A673 (cell line): ENCODE data around the gene HSF2BP. TPM values are rescaled to one million over a fixed set of nuclear protein-coding genes. Genes with fewer than 3 reads are reported as not detected.

Experiments
- BruUV-seq: library from RNA; stranded (reverse); fragments of 400-500 nt; replicated peaks from 2 replicates; lab custom pipeline; 2021; lab: Mats Ljungman, UMichigan
- CTCF ChIA-PET: fragments of 300-600 bp; sonication (Branson Sonifier 250); formaldehyde crosslinking; loops from one replicate; lab custom pipeline; 2022; ENCODE audit warnings: antibody characterized with exemption; lab: Charles Lee
- POLR2A ChIA-PET: fragments of 300-600 bp; sonication (Branson Sonifier 250); formaldehyde crosslinking; loops from one replicate; lab custom pipeline; 2022; ENCODE audit warnings: antibody characterized with exemption; ENCODE audit not compliant: low non-redundant PET; lab: Charles Lee
- DNase-seq: peaks from one replicate; pipeline ENCODE4 v3.0.0-alpha.2; 2015; ENCODE audit warnings: low spot score
- H3K27ac ChIP-seq: fragments of 200-600 bp; sonication (generic); 2 replicates; pipeline ENCODE4 v1.5.1; 2016; ENCODE audit warnings: mixed run types, low read depth, mild to moderate bottlenecking, mixed read lengths, antibody characterized with exemption, low read length; ENCODE audit not compliant: poor library complexity, severe bottlenecking
- H3K27me3 ChIP-seq: fragments of 200-600 bp; sonication (generic); replicated peaks from 2 replicates; pipeline ENCODE4 v1.6.1; 2017; ENCODE audit warnings: mixed run types, low read depth, mild to moderate bottlenecking, mixed read lengths, antibody characterized with exemption, low read length; ENCODE audit not compliant: insufficient read depth, poor library complexity
- H3K36me3 ChIP-seq: fragments of 200-600 bp; sonication (generic); 2 replicates; pipeline ENCODE4 v1.6.1; 2016; ENCODE audit warnings: mixed run types, mild to moderate bottlenecking, mixed read lengths, antibody characterized with exemption, low read length; ENCODE audit not compliant: insufficient read depth, poor library complexity, severe bottlenecking
- H3K4me1 ChIP-seq: fragments of 200-600 bp; sonication (generic); 2 replicates; pipeline ENCODE4 v1.6.1; 2017; ENCODE audit warnings: mixed run types, mild to moderate bottlenecking, mixed read lengths, antibody characterized with exemption, low read length; ENCODE audit not compliant: insufficient read depth, poor library complexity, severe bottlenecking
- H3K4me3 ChIP-seq: fragments of 200-600 bp; sonication (generic); 2 replicates; pipeline ENCODE4 v1.5.1; 2016; ENCODE audit warnings: low read depth, mixed run types, mild to moderate bottlenecking, mixed read lengths, low read length; ENCODE audit not compliant: poor library complexity, severe bottlenecking
- H3K9me3 ChIP-seq: fragments of 200-600 bp; sonication (generic); 2 replicates; pipeline ENCODE4 v1.6.1; 2016; ENCODE audit warnings: mixed run types, low read depth, mild to moderate bottlenecking, mixed read lengths, antibody characterized with exemption, low read length; ENCODE audit not compliant: poor library complexity, severe bottlenecking
- EZH2 ChIP-seq: fragments of 200-600 bp; sonication (generic); IDR thresholded peaks from 2 replicates; pipeline ENCODE4 v1.6.1; 2017; ENCODE audit warnings: borderline replicate concordance, low read depth, mild to moderate bottlenecking, mixed read lengths, antibody characterized with exemption, low read length; ENCODE audit not compliant: poor library complexity, severe bottlenecking
- intact Hi-C: fragments of 100-400 bp; cut with micrococcal nuclease; formaldehyde crosslinking; loops from one replicate; pipeline ENCODE4 v1.10.0; 2022; ENCODE audit not compliant: unreplicated experiment
- total RNA-seq: library from RNA; stranded (reverse); gene quantifications from 2 replicates; pipeline ENCODE4 v1.2.3, GENCODE V29; 2021
- TF ChIP-seq, protein P1 (sequence below): fragments of 300-800, 200-600 bp; sonication (generic); conservative IDR thresholded peaks from 2 replicates; pipeline ENCODE4 v1.5.1; 2017; ENCODE audit warnings: low read depth, mild to moderate bottlenecking, antibody characterized with exemption, low read length, moderate library complexity, mixed read lengths

Gene HSF2BP
- total RNA-seq, 1 experiment from 2014 or later: 2.4 TPM

DNA sequence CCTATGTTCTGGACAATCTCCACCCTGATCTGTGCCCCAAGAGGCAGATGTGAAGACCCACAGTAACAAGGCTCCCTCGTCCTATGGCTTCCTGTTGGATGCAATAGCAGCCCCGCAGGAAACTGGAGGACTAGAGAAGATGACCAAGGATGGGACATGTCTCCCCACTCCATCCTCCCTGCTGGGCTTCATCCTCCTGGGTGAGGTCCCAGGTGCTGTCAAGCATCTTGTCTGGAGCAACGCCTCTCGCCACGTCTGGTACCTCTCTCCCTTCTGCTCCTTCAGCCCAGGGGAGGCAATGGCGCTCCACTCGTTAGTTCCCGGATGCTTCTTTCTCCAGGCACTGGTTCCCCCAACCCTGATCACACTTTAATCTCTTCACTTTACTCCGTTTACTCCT, 11.1 kb downstream of the HSF2BP start:
- intact Hi-C loops: loop anchor here (10.0 kb wide), 2 partner anchors 333 to 1053 kb away; no protein-coding TSS in a partner anchor
- Histone ChIP-seq H3K4me3 (no peak overlapping the region), H3K9me3 (no peaks in the 10 kb centered on the region), H3K27ac (no peak overlapping the region), H3K4me1 (peaks cover 15% of the 10 kb centered on the region), H3K27me3 (no peaks in the 10 kb centered on the region), H3K36me3 (no peaks in the 10 kb centered on the region)
- BruUV-seq: no TSS peak
- CTCF ChIA-PET: no interaction called here
- POLR2A ChIA-PET: no interaction called here
- no peak for DNase-seq
- TF ChIP-seq, protein P1, sequence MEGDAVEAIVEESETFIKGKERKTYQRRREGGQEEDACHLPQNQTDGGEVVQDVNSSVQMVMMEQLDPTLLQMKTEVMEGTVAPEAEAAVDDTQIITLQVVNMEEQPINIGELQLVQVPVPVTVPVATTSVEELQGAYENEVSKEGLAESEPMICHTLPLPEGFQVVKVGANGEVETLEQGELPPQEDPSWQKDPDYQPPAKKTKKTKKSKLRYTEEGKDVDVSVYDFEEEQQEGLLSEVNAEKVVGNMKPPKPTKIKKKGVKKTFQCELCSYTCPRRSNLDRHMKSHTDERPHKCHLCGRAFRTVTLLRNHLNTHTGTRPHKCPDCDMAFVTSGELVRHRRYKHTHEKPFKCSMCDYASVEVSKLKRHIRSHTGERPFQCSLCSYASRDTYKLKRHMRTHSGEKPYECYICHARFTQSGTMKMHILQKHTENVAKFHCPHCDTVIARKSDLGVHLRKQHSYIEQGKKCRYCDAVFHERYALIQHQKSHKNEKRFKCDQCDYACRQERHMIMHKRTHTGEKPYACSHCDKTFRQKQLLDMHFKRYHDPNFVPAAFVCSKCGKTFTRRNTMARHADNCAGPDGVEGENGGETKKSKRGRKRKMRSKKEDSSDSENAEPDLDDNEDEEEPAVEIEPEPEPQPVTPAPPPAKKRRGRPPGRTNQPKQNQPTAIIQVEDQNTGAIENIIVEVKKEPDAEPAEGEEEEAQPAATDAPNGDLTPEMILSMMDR: no peak
- TF ChIP-seq EZH2: no peak

DNA sequence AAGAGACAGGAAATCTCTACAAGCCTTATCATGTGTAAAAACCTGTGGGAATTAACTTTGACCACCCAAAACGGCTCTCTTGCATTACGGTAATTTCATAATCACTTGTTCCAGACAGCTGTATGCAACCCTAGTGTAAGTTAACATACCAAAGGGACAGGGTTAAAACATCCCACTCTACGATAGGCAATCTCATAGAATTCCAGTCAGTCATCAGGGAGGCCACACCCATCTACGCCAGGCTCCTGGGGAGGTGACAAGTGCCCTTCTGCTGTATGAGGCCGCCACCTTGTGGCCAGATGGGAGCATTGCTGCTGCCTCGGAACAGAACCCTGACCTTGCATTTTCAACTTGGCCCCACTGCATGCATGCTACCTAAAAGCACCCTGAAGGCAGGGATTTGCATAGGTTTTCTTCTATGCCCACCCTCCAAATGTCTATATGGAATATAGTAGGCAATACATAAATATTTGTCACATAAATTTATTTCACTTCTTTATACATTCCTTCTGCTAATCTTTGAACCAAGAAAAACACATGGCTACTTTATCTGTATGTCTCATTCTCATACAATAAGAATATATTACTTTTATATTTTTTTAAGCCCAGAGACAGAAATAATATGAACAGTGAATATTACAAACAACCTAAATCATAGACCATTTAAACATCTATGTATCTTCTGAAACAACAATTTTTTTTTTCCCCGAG, 12.6 kb downstream of the HSF2BP start:
- no peak for TF ChIP-seq EZH2
- TF ChIP-seq, protein P1: peak; percentile 99
- intact Hi-C loops: loop anchor here (2.0 to 10.0 kb wide), 3 partner anchors 332 to 1052 kb away; partner anchors contain the start of gene ERVH48-1

DNA sequence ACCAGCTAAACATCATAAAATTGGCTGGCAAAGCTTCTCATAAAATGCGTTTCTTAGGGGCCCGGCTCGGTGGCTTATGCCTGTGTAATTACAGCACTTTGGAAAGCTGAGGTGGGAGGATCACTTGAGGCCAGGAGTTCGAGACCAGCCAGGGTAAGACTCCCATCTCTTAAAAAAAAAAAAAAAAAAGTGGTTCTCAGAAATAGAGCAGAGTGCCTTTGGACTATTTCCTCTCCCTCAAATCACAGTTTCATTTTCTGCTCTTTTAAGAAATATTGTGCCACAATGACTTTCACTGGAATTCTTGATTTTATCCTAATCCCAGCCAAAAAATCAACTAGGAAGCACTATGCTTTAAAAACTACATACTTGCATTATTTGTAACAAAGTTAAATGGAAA, 13.3 kb downstream of the HSF2BP start:
- DNase-seq: no peak
- intact Hi-C loops: loop anchor here (2.0 to 10.0 kb wide), 3 partner anchors 331 to 1051 kb away; partner anchors contain the start of gene ERVH48-1
- CTCF ChIA-PET: interaction anchor here (0.6 kb wide), 1 partner anchor 8 kb away, joined by 3 read pairs; no protein-coding TSS in a partner anchor
- Histone ChIP-seq H3K4me3 (no peak overlapping the region), H3K36me3 (no peaks in the 10 kb centered on the region), H3K27ac (no peak overlapping the region), H3K27me3 (no peaks in the 10 kb centered on the region), H3K4me1 (peaks cover 15% of the 10 kb centered on the region), H3K9me3 (no peaks in the 10 kb centered on the region)
- BruUV-seq: no TSS peak
- TF ChIP-seq, protein P1: no peak
- no peak for TF ChIP-seq EZH2
- POLR2A ChIA-PET: interaction anchor here (0.5 kb wide), 1 partner anchor 454 kb away, joined by 3 read pairs; no protein-coding TSS in a partner anchor

More for the DNA sequence above, 12.6 kb downstream of the HSF2BP start:
- H3K36me3 ChIP-seq: no peaks in the 10 kb centered on the region
- H3K4me3 ChIP-seq: no peak overlapping the region
- no peak overlapping the region for H3K27ac ChIP-seq
- BruUV-seq: no TSS peak
- peaks cover 15% of the 10 kb centered on the region for H3K4me1 ChIP-seq
- H3K27me3 ChIP-seq: no peaks in the 10 kb centered on the region
- H3K9me3 ChIP-seq: no peaks in the 10 kb centered on the region
- CTCF ChIA-PET: no interaction called here
- peak; percentile 93 for DNase-seq
- POLR2A ChIA-PET: no interaction called here
